A549 (cell line): ENCODE results near the gene KDM8. TPM values are rescaled to one million over a fixed set of nuclear protein-coding genes. Genes with fewer than 3 reads are reported as not detected.
"Not testable (repeated sequence)": the region's sequence is repeated elsewhere in the genome, so short reads cannot be mapped to it uniquely, and the experiment has no call there.

ENCODE experiments used
- ATAC-seq, 2 experiments: fragments of 200-7000 bp in 1 of 2; fragments of >200 bp in 1 of 2; cut with Nextera tagmentation in 1 of 2; cut with Tn5 transposase in 1 of 2; 3 replicates each; pipeline versions ENCODE4 v1.8.0 to v1.9.1; 2018 to 2020; ENCODE audit warnings: mild to moderate bottlenecking in 1 of 2, moderate library complexity in 1 of 2
- CTCF ChIA-PET: fragments of 300-600 bp; sonication (Branson Sonifier 250); formaldehyde crosslinking; extraction: SDS; loops from one replicate; lab custom pipeline; 2021; ENCODE audit warnings: antibody characterized with exemption, inconsistent platforms; lab: Yijun Ruan, JAX
- POLR2A ChIA-PET: fragments of 350-600 bp; formaldehyde crosslinking; extraction: SDS; loops from one replicate; lab custom pipeline; 2021; ENCODE audit warnings: antibody characterized with exemption, inconsistent platforms; lab: Yijun Ruan, JAX
- DNase-seq, 2 experiments: peaks; one replicate each; pipeline versions ENCODE4 v3.0.0 to v3.0.0-alpha.2; 2011 to 2016; ENCODE audit warnings: low read depth in 1 of 2, low spot score in 1 of 2
- FAIRE-seq: peaks from 2 replicates; lab custom pipeline; 2011; peaks lifted over from hg19 to GRCh38; lab: Jason Lieb, UNC
- H3K27ac ChIP-seq, 2 experiments: fragments of >200 bp; sonication (Bioruptor Twin); formaldehyde crosslinking; 3 replicates each; pipeline ENCODE4 v1.5.1; 2016 to 2017
- H3K4me1 ChIP-seq: fragments of >200 bp; sonication (Bioruptor Twin); formaldehyde crosslinking; 3 replicates; pipeline ENCODE4 v1.6.1; 2016
- H3K4me2 ChIP-seq: fragments of >200 bp; sonication (Bioruptor Twin); formaldehyde crosslinking; 3 replicates; pipeline ENCODE4 v1.6.1; 2016
- H3K4me3 ChIP-seq: fragments of >200 bp; sonication (Bioruptor Twin); formaldehyde crosslinking; 3 replicates; pipeline ENCODE4 v1.5.1; 2016
- H3K9me3 ChIP-seq: fragments of >200 bp; sonication (Bioruptor Twin); formaldehyde crosslinking; 3 replicates; pipeline ENCODE4 v1.6.1; 2016
- BHLHE40 ChIP-seq: IDR thresholded peaks from 2 replicates; pipeline ENCODE4 v1.6.1; 2012; ENCODE audit warnings: low read depth, low read length, inconsistent platforms
- CHD4 ChIP-seq: fragments of 200-600 bp; sonication (generic); IDR thresholded peaks from 2 replicates; pipeline ENCODE4 v1.6.1; 2016; ENCODE audit warnings: antibody characterized with exemption, mild to moderate bottlenecking, borderline replicate concordance
- EHMT2 ChIP-seq: fragments of 200-600 bp; sonication (generic); IDR thresholded peaks from 2 replicates; pipeline ENCODE4 v1.6.1; 2016; ENCODE audit warnings: antibody characterized with exemption, low read depth, mild to moderate bottlenecking, moderate library complexity
- FOSB ChIP-seq: fragments of 250-450 bp; sonication (Bioruptor Pico); IDR thresholded peaks from 2 replicates; pipeline ENCODE4 v1.5.0; 2020; ENCODE audit warnings: mild to moderate bottlenecking, moderate library complexity
- FOXS1 ChIP-seq: fragments of 250-450 bp; sonication (Bioruptor Pico); IDR thresholded peaks from 2 replicates; pipeline ENCODE4 v1.5.0; 2020; ENCODE audit warnings: mild to moderate bottlenecking, moderate library complexity
- HDAC2 ChIP-seq: fragments of 200-600 bp; sonication (generic); IDR thresholded peaks from 2 replicates; pipeline ENCODE4 v1.6.1; 2016
- HOXB13 ChIP-seq: fragments of 250-450 bp; sonication (Bioruptor Pico); IDR thresholded peaks from 2 replicates; pipeline ENCODE4 v1.5.0; 2020; ENCODE audit warnings: low read depth, mild to moderate bottlenecking, moderate library complexity
- JUNB ChIP-seq: fragments of >200 bp; sonication (Bioruptor Twin); formaldehyde crosslinking; IDR thresholded peaks from 2 replicates; pipeline ENCODE4 v1.6.1; 2016
- KDM1A ChIP-seq: fragments of 200-600 bp; sonication (generic); IDR thresholded peaks from 2 replicates; pipeline ENCODE4 v1.6.1; 2016; ENCODE audit warnings: low read depth, mild to moderate bottlenecking
- MAZ ChIP-seq: fragments of 150-350 bp; IDR thresholded peaks from 2 replicates; pipeline ENCODE4 v1.6.1; 2014; ENCODE audit warnings: antibody characterized with exemption, low read depth, low read length, borderline replicate concordance
- PHF8 ChIP-seq: fragments of 200-600 bp; sonication (generic); IDR thresholded peaks from 2 replicates; pipeline ENCODE4 v1.6.1; 2016; ENCODE audit warnings: low read depth, mild to moderate bottlenecking, antibody characterized with exemption, moderate library complexity, borderline replicate concordance
- POLR2A ChIP-seq: IDR thresholded peaks from 2 replicates; pipeline ENCODE4 v1.6.1; 2012; ENCODE audit warnings: mild to moderate bottlenecking, low read length
- RFX5 ChIP-seq: fragments of 450-650 bp; IDR thresholded peaks from 2 replicates; pipeline ENCODE4 v1.7.1; 2014; ENCODE audit warnings: antibody characterized with exemption, mild to moderate bottlenecking, moderate library complexity
- TFCP2L1 ChIP-seq: fragments of 250-450 bp; sonication (Bioruptor Pico); IDR thresholded peaks from 2 replicates; pipeline ENCODE4 v1.5.0; 2021; ENCODE audit warnings: mild to moderate bottlenecking
- WGBS: methylation state at CpG from one replicate; pipeline ENCODE4 v1.1.6; 2017; ENCODE audit errors: missing lambda C conversion rate; 5-methylcytosine and 5-hydroxymethylcytosine counted together
- polyA plus RNA-seq, 4 experiments: library from polyadenylated mRNA; depleted of rRNA in 3 of 4; stranded (reverse); fragments of >200 nt; fragmentation: RNase III in 1 of 4; extraction: RNeasy Plus Mini Kit Qiagen cat#74134 plus additional on column Dnase treatment in 1 of 4; gene quantifications; 2 replicates in 3 of 4; 3 replicates in 1 of 4; pipeline ENCODE4 v1.2.3, GENCODE V29; 2011 to 2017
- TF ChIP-seq, protein P1 (sequence below): fragments of >200 bp; sonication (Bioruptor Twin); formaldehyde crosslinking; IDR thresholded peaks from 3 replicates; pipeline ENCODE4 v1.5.1; 2016
- TF ChIP-seq, protein P2 (sequence below): IDR thresholded peaks from 2 replicates; pipeline ENCODE4 v1.6.1; 2012; ENCODE audit warnings: low read depth, borderline replicate concordance
- TF ChIP-seq, protein P3 (sequence below): IDR thresholded peaks from 2 replicates; pipeline ENCODE4 v1.6.1; 2012

Gene KDM8
- polyA plus RNA-seq, 2 of the 4 experiments (the other 2 are of a cell fraction) = 1.6 to 2.3 TPM

DNA sequence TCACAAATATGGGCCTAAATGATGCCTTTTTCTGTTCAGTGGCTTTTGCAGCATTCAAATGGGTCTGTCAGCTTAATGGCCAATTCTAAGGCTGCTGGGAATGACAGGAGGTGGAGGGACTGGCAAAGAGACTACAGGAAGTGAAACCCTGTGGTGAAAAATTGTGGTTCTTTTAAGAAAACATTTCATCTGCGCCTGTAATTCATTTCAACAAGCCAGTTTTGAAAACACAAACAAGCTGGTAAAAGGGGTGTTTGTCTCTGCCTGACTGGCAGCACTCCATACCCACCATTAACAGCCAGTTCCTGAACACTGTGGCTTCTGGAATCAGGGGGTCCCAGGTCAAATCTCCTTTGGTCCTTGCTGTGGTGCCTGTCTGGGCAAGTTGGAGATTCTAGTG is 3.6 kb upstream of the KDM8 start:
- no peak overlapping the region for H3K27ac ChIP-seq
- no peak overlapping the region for H3K4me3 ChIP-seq
- FAIRE-seq = no peak
- DNase-seq = no peak
- 15% methylated on average over 1 of the region's 1 CpG for WGBS
- H3K4me1 ChIP-seq = peaks cover 8% of the 10 kb centered on the region; the same call in 2 of the 3 replicates
- no peak for TF ChIP-seq POLR2A
- no peak for TF ChIP-seq FOSB (CRISPR knock-in tag)
- TF ChIP-seq JUNB = no peak
- TF ChIP-seq HOXB13 (CRISPR knock-in tag) = no peak
- TF ChIP-seq, protein P1, sequence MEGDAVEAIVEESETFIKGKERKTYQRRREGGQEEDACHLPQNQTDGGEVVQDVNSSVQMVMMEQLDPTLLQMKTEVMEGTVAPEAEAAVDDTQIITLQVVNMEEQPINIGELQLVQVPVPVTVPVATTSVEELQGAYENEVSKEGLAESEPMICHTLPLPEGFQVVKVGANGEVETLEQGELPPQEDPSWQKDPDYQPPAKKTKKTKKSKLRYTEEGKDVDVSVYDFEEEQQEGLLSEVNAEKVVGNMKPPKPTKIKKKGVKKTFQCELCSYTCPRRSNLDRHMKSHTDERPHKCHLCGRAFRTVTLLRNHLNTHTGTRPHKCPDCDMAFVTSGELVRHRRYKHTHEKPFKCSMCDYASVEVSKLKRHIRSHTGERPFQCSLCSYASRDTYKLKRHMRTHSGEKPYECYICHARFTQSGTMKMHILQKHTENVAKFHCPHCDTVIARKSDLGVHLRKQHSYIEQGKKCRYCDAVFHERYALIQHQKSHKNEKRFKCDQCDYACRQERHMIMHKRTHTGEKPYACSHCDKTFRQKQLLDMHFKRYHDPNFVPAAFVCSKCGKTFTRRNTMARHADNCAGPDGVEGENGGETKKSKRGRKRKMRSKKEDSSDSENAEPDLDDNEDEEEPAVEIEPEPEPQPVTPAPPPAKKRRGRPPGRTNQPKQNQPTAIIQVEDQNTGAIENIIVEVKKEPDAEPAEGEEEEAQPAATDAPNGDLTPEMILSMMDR = no peak
- no peak for TF ChIP-seq KDM1A
- TF ChIP-seq RFX5 = no peak
- TF ChIP-seq HDAC2 = no peak
- TF ChIP-seq, protein P2, sequence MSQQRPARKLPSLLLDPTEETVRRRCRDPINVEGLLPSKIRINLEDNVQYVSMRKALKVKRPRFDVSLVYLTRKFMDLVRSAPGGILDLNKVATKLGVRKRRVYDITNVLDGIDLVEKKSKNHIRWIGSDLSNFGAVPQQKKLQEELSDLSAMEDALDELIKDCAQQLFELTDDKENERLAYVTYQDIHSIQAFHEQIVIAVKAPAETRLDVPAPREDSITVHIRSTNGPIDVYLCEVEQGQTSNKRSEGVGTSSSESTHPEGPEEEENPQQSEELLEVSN = no peak
- no peak for TF ChIP-seq EHMT2
- TF ChIP-seq FOXS1 = no peak
- TF ChIP-seq MAZ = no peak
- ChIA-PET CTCF (interaction anchor here (1.1 to 1.6 kb wide), 3 partner anchors 20 to 168 kb away, joined by 3 read pairs; no protein-coding TSS in a partner anchor), POLR2A (no interaction called here)
- H3K4me2 ChIP-seq = no peak overlapping the region
- no peaks in the 10 kb centered on the region for H3K9me3 ChIP-seq
- no peak for ATAC-seq

GRCh38 chr16:27200914-27201313 is 2.4 kb upstream of the KDM8 start:
- H3K9me3 ChIP-seq, POLR2A ChIA-PET, H3K4me2 ChIP-seq, FAIRE-seq, H3K27ac ChIP-seq, DNase-seq, ATAC-seq, H3K4me1 ChIP-seq, CTCF ChIA-PET, H3K4me3 ChIP-seq: not testable (repeated sequence)
- WGBS = 26% methylated on average over 3 of the region's 3 CpGs

- Histone ChIP-seq H3K27ac (peak overlapping the region; percentile 92 to 95), H3K9me3 (no peaks in the 10 kb centered on the region), H3K4me3 (peak overlapping the region; percentile 53), H3K4me2 (peak overlapping the region; percentile 93), H3K4me1 (peaks cover 10% of the 10 kb centered on the region; the same call in 2 of the 3 replicates)
- DNase-seq (peak in 1 of 2 experiments; percentile 85), FAIRE-seq (no peak), ATAC-seq (peak; percentile 84 to 85)
- TF ChIP-seq, protein P3, sequence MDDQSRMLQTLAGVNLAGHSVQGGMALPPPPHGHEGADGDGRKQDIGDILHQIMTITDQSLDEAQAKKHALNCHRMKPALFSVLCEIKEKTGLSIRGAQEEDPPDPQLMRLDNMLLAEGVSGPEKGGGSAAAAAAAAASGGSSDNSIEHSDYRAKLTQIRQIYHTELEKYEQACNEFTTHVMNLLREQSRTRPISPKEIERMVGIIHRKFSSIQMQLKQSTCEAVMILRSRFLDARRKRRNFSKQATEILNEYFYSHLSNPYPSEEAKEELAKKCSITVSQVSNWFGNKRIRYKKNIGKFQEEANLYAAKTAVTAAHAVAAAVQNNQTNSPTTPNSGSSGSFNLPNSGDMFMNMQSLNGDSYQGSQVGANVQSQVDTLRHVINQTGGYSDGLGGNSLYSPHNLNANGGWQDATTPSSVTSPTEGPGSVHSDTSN = 0 out of 2 replicates have a peak, but pooled peaks have one; percentile 24
- peak; percentile 84; the same call in 1 of the 2 replicates for TF ChIP-seq KDM1A
- no peak for TF ChIP-seq TFCP2L1 (CRISPR knock-in tag)
- TF ChIP-seq BHLHE40 = no peak
- peak; percentile 70; the same call in 1 of the 2 replicates for TF ChIP-seq CHD4
- TF ChIP-seq PHF8 = 0 out of 2 replicates have a peak, but pooled peaks have one; percentile 15
- peak; percentile 85; the same call in 1 of the 2 replicates for TF ChIP-seq HDAC2
- ChIA-PET POLR2A (interaction anchor here (0.6 to 1.9 kb wide), 31 partner anchors 7 to 392 kb away, joined by 3 to 14 read pairs (median 4); partner anchors contain the start of gene KATNIP), CTCF (interaction anchor here (1.3 to 4.0 kb wide), 5 partner anchors 12 to 165 kb away, joined by 4 to 20 read pairs (median 7); no protein-coding TSS in a partner anchor)
- WGBS = 24% methylated on average over 19 of the region's 19 CpGs
Observed at GRCh38 chr16:27202923-27203506, 311 bp upstream of the KDM8 start.
